Heart right ventricle (tissue), 16 donors: ENCODE results near the gene ONECUT3. TPM values are rescaled to one million over a fixed set of nuclear protein-coding genes. Genes with fewer than 3 reads are reported as not detected.
A peak's percentile ranks its signal among the peaks of the same experiment; 100 is the strongest.

ENCODE experiments used
- ATAC-seq, 8 donors: fragments of 200-7000 bp; cut with Tn5 transposase; one replicate each; pipeline ENCODE4 v1.9.1; 2020; ENCODE audit warnings: mild to moderate bottlenecking in 8 of 8, moderate library complexity in 8 of 8, moderate number of reproducible peaks in 1 of 8
- DNase-seq, 2 donors: peaks; one replicate each; pipeline ENCODE4 v3.0.0-alpha.2; 2020
- H3K27ac ChIP-seq, 10 donors: fragments of 200-600 bp; sonication (generic) in 2 of 10; one replicate each; pipeline versions ENCODE4 v1.5.0 to v1.8.0; 2020 to 2022; ENCODE audit warnings: mild to moderate bottlenecking in 3 of 10
- H3K27me3 ChIP-seq, 7 donors: fragments of 200-600 bp; one replicate each; pipeline ENCODE4 v1.8.0; 2021 to 2022; ENCODE audit warnings: mild to moderate bottlenecking in 2 of 7
- H3K36me3 ChIP-seq, 9 donors: fragments of 200-600 bp; sonication (generic) in 1 of 9; one replicate each; pipeline versions ENCODE4 v1.5.0 to v1.8.0; 2020 to 2022; ENCODE audit warnings: mild to moderate bottlenecking in 2 of 9
- H3K4me1 ChIP-seq, 9 donors: fragments of 200-600 bp; sonication (generic) in 1 of 9; one replicate each; pipeline versions ENCODE4 v1.5.0 to v1.8.0; 2020 to 2022; ENCODE audit warnings: mild to moderate bottlenecking in 4 of 9
- H3K4me3 ChIP-seq, 10 donors: fragments of 200-600 bp; sonication (generic) in 2 of 10; one replicate each; pipeline versions ENCODE4 v1.5.0 to v1.8.0; 2020 to 2022; ENCODE audit warnings: mild to moderate bottlenecking in 7 of 10, moderate library complexity in 2 of 10
- H3K9me3 ChIP-seq, 11 donors: fragments of 200-600 bp in 10 of 11; sonication (generic) in 2 of 11; one replicate each; pipeline versions ENCODE4 v1.5.0 to v1.8.0; 2013 to 2022; ENCODE audit warnings: mild to moderate bottlenecking in 2 of 11, control low read depth in 1 of 11, moderate library complexity in 1 of 11
- CTCF ChIP-seq, 9 donors: fragments of 200-600 bp; sonication (generic) in 2 of 9; IDR thresholded peaks; one replicate each; pipeline versions ENCODE4 v1.5.0 to v1.8.0; 2021 to 2022; ENCODE audit warnings: antibody characterized with exemption in 9 of 9, mild to moderate bottlenecking in 5 of 9, moderate library complexity in 1 of 9
- WGBS, 2 donors: extraction: QIAGEN DNeasy Blood & Tissue Kit; methylation state at CpG; one replicate each; pipeline ENCODE4 v1.1.7; 2013; ENCODE audit warnings: inconsistent platforms in 1 of 2; 5-methylcytosine and 5-hydroxymethylcytosine counted together
- intact Hi-C, 10 donors: fragments of 100-400 bp; cut with DNase I; formaldehyde crosslinking; loops; one replicate each; pipeline versions ENCODE4 v1.11.1 to v1.14.2; 2022
- polyA plus RNA-seq, 2 donors: library from polyadenylated mRNA; stranded (reverse); fragments of 200-250 nt; gene quantifications; one replicate each; pipeline ENCODE4 v1.2.3, GENCODE V29; 2013
- total RNA-seq, 10 donors: library from RNA; stranded (reverse); fragmentation: NEBNext Ultra II Directional in 3 of 10; extraction: Animal tissue kit (Norgen Biotek cat#: 25700) in 3 of 10; gene quantifications; one replicate each; pipeline versions ENCODE4 v1.2.1 to v1.2.4, GENCODE V29; 2021 to 2023
- donor health status: Arrhythmogenic right ventricular cardiomyopathy.
- donor health status: ischemic (EF 13 %, LVEDD 7.1; RV severe dilation, severe dysfunction).
- donor health status: healthy with polysubstance abuse.
- donor health status: DM: no; HTN: yes; CAD: no.
- donor health status: DM: no; HTN: no; CAD: no.
- donor health status: ischemic (EF 25% LVEDD 6.9; RV normal size, moderate dysfunction).
- donor health status: ischemic (EF 25% LVEDD 5.7; RV mildly dilated, moderate dysfunction).
- donor health status: healthy.
- donor health status: DM: yes; HTN: yes; CAD: no.
- donor health status: Ischemic cardiomyopathy.
- donor health status: ischemic (EF 35%, LVEDD 5.7; RV mildly dilated, moderate dysfunction).
- donor health status: nonischemic (EF 11% LVEDD 7.7; RV severe dilation, severe dysfunction).
- donor health status: DM: yes; HTN: yes; CAD: no.
- donor health status: PGD.
- donor health status: ischemic (EF 29% LVEDD 5.4; RV normal size, mild dysfunction).
- donor health status: nonischemic (EF 23%, LVEDD 6.1; RV moderate dilation, normal function).

Gene ONECUT3
- total and polyA plus RNA-seq, 12 donors = not detected

GRCh38 chr19:1770866-1771576 is 17.7 kb downstream of the ONECUT3 start:
- ATAC-seq = no peak
- peaks cover 0 to 9% (median 3%) of the 10 kb centered on the region in 9 donors for H3K4me1 ChIP-seq
- no peak for TF ChIP-seq CTCF (IDR thresholded peaks at IDR 0.05)
- H3K27me3 ChIP-seq = peaks cover 25 to 99% (median 91%) of the 10 kb centered on the region in 7 donors
- no peak overlapping the region for H3K4me3 ChIP-seq
- H3K36me3 ChIP-seq = no peaks in the 10 kb centered on the region
- WGBS, 2 donors = 89% methylated on average over 4 of the region's 4 CpGs
- intact Hi-C loops = no loop called here
- no peak overlapping the region for H3K27ac ChIP-seq
- DNase-seq = no peak
- H3K9me3 ChIP-seq = peaks cover 0 to 23% (median 14%) of the 10 kb centered on the region in 11 donors

GRCh38 chr19:1773184-1773583 is 19.9 kb downstream of the ONECUT3 start:
- Histone ChIP-seq H3K36me3 (no peaks in the 10 kb centered on the region), H3K9me3 (peaks cover 0 to 23% (median 14%) of the 10 kb centered on the region in 11 donors), H3K27me3 (peaks cover 12 to 99% (median 92%) of the 10 kb centered on the region in 7 donors), H3K4me1 (peaks cover 0 to 9% (median 6%) of the 10 kb centered on the region in 9 donors), H3K4me3 (no peak overlapping the region), H3K27ac (no peak overlapping the region)
- DNase-seq (no peak), ATAC-seq (no peak)
- 53 to 59% methylated on average over 8 of the region's 8 CpGs for WGBS, 2 donors
- TF ChIP-seq CTCF (IDR thresholded peaks at IDR 0.05) = no peak
- intact Hi-C loops = no loop called here

- H3K27me3 ChIP-seq = peaks cover 12 to 97% (median 92%) of the 10 kb centered on the region in 7 donors
These were observed 21.9 kb downstream of the ONECUT3 start for GRCh38 chr19:1774989-1775772.

More at GRCh38 chr19:1774989-1775772, 21.9 kb downstream of the ONECUT3 start:
- DNase-seq (no peak), ATAC-seq (no peak)
- Histone ChIP-seq H3K27ac (no peak overlapping the region), H3K36me3 (no peaks in the 10 kb centered on the region), H3K9me3 (peaks cover 0 to 23% (median 14%) of the 10 kb centered on the region in 11 donors), H3K4me3 (no peak overlapping the region), H3K4me1 (peaks cover 0 to 9% (median 6%) of the 10 kb centered on the region in 9 donors)
- peak in 7 of 9 donors; percentile 22 to 49 (median 31) for TF ChIP-seq CTCF (IDR thresholded peaks at IDR 0.05)
- intact Hi-C loops = no loop called here
- 5 to 8% methylated on average over 57 to 59 of the region's 59 CpGs for WGBS, 2 donors
